Mammary epithelial cell (primary cell): Measurements from ENCODE around the gene ANKLE2.

Experiments
- EZH2 ChIP-seq: IDR thresholded peaks from 2 replicates; pipeline ENCODE4 v1.6.1; 2012; ENCODE audit warnings: low read length, inconsistent platforms, borderline replicate concordance
- TF ChIP-seq, protein P1 (sequence below), 2 donors: IDR thresholded peaks in 1 of 2; conservative IDR thresholded peaks in 1 of 2; 2 replicates each; pipeline ENCODE4 v1.5.1; 2011 to 2012; ENCODE audit warnings: inconsistent platforms in 2 of 2, low read length in 2 of 2, mild to moderate bottlenecking in 2 of 2, control low read depth in 1 of 2, low read depth in 1 of 2; ENCODE audit not compliant: insufficient read depth in 1 of 2; ENCODE audit errors: extremely low read depth in 1 of 2

DNA sequence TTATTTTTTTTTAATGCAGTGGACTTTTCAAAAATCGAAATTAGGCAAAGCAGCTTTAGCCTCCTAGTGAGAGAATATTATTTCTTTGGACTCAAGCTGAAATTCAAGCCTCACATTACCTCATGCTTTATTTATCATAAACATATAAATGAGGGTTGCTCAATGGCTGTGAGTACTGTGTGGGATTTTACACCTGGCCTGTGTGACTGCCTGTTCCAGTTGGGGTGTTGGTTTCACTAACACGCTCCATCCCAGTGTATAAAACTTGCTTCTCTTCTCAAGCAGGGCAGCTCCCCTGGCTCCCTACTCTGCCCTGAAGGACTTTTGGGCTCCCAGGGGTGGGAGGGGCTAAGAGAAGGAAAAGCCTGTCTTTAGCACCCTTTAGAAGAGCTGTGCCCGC is 15.0 kb downstream of the ANKLE2 start:
- no peak for TF ChIP-seq EZH2
- TF ChIP-seq, protein P1, sequence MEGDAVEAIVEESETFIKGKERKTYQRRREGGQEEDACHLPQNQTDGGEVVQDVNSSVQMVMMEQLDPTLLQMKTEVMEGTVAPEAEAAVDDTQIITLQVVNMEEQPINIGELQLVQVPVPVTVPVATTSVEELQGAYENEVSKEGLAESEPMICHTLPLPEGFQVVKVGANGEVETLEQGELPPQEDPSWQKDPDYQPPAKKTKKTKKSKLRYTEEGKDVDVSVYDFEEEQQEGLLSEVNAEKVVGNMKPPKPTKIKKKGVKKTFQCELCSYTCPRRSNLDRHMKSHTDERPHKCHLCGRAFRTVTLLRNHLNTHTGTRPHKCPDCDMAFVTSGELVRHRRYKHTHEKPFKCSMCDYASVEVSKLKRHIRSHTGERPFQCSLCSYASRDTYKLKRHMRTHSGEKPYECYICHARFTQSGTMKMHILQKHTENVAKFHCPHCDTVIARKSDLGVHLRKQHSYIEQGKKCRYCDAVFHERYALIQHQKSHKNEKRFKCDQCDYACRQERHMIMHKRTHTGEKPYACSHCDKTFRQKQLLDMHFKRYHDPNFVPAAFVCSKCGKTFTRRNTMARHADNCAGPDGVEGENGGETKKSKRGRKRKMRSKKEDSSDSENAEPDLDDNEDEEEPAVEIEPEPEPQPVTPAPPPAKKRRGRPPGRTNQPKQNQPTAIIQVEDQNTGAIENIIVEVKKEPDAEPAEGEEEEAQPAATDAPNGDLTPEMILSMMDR (conservative IDR thresholded peaks at IDR 0.05 in 1 of 2, IDR thresholded peaks at IDR 0.05 in 1 of 2; ENCODE audit: extremely low read depth in 1 of 2, insufficient read depth in 1 of 2, low read depth in 1 of 2, low read length in 2 of 2) = no peak
